NT2/D1 (cell line): ENCODE measurements around the gene OR5D18.

Experiments
- DNase-seq: peaks from one replicate; pipeline ENCODE4 v3.0.0-alpha.2; 2011; ENCODE audit warnings: low read depth, low spot score
- H3K27me3 ChIP-seq: 2 replicates; pipeline ENCODE4 v1.6.0; 2011; ENCODE audit warnings: mild to moderate bottlenecking; ENCODE audit not compliant: insufficient read length, insufficient read depth
- H3K36me3 ChIP-seq: 2 replicates; pipeline ENCODE4 v1.6.1; 2011; ENCODE audit warnings: mild to moderate bottlenecking, low read length, mixed read lengths; ENCODE audit not compliant: insufficient read depth, insufficient read length
- H3K4me1 ChIP-seq: 2 replicates; pipeline ENCODE4 v1.5.1; 2011; ENCODE audit not compliant: insufficient read depth, insufficient read length
- H3K4me3 ChIP-seq: 2 replicates; pipeline ENCODE4 v1.5.1; 2011; ENCODE audit warnings: low read depth; ENCODE audit not compliant: insufficient read length
- H3K9ac ChIP-seq: 2 replicates; pipeline ENCODE4 v1.6.0; 2011; ENCODE audit warnings: low read depth; ENCODE audit not compliant: insufficient read length
- H3K9me3 ChIP-seq: 2 replicates; pipeline ENCODE4 v1.5.1; 2011; ENCODE audit warnings: mild to moderate bottlenecking, low read length; ENCODE audit not compliant: insufficient read depth
- SUZ12 ChIP-seq: IDR thresholded peaks from 2 replicates; pipeline ENCODE4 v1.6.1; 2011; ENCODE audit not compliant: insufficient read length, insufficient read depth; ENCODE audit errors: extremely low read depth
- YY1 ChIP-seq: IDR thresholded peaks from 2 replicates; pipeline ENCODE4 v1.6.1; 2011; ENCODE audit not compliant: insufficient read length, insufficient read depth
- ZNF274 ChIP-seq: IDR thresholded peaks from 2 replicates; pipeline ENCODE4 v1.6.1; 2011; ENCODE audit warnings: mild to moderate bottlenecking, low read depth, low read length

OR5D18 gene

DNA sequence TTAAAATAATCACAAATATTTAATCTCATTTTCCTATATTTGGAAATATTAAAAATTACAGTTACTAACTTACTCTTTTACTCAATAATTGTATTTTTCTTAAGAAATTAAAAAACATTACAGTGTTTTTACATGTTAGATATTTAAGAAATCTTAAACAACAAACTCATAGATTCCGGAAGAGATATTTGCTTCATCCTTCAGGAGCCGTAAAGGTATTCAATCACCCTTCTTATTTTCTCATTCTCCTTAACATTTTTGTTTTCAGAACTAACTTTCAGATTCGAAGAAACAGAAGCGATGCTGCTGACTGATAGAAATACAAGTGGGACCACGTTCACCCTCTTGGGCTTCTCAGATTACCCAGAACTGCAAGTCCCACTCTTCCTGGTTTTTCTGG lies at the start of gene OR5D18:
Gene OR5D18, plus strand, starts transcription at position 301 of the 400 bp plus-strand sequence. Its CDS starts 0 bp downstream, at position 301.
- no peak for TF ChIP-seq ZNF274
- TF ChIP-seq SUZ12, result no peak
- no peak for TF ChIP-seq YY1
- Histone ChIP-seq H3K4me3 (no peak within 1 kb of the TSS), H3K27me3 (no peaks in the 10 kb centered on the region), H3K9me3 (no peaks in the 10 kb centered on the region), H3K9ac (no peak within 1 kb of the TSS), H3K4me1 (no peaks in the 10 kb centered on the region), H3K36me3 (no peaks in the 10 kb centered on the region)
- DNase-seq, result no peak

DNA sequence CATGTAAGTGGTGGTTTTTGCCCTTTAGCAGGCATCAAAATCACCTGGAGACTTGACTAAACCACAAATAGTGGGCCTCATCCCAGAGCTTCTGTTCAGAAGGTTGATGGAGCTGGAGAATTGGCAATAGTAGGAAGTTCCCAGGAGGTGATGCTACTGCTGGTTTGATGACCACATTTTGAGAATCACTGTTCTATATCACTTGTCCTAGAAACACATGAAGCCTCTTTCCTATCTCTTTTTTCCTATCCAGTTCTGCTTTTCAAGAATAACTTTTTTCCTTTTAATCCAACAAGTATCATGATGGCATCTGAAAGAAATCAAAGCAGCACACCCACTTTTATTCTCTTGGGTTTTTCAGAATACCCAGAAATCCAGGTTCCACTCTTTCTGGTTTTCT lies 46.3 kb upstream of the OR5D18 start, which contains the start of gene OR5D13:
Gene OR5D13, plus strand, starts transcription at position 301 of the 400 bp plus-strand sequence. Its CDS starts 0 bp downstream, at position 301.
- Histone ChIP-seq H3K27me3 (no peaks in the 10 kb centered on the region), H3K4me3 (no peak within 1 kb of the TSS), H3K9me3 (no peaks in the 10 kb centered on the region), H3K9ac (no peak within 1 kb of the TSS), H3K4me1 (no peaks in the 10 kb centered on the region), H3K36me3 (no peaks in the 10 kb centered on the region)
- TF ChIP-seq YY1, result no peak
- no peak for TF ChIP-seq SUZ12
- no peak for TF ChIP-seq ZNF274
- DNase-seq, result no peak

DNA sequence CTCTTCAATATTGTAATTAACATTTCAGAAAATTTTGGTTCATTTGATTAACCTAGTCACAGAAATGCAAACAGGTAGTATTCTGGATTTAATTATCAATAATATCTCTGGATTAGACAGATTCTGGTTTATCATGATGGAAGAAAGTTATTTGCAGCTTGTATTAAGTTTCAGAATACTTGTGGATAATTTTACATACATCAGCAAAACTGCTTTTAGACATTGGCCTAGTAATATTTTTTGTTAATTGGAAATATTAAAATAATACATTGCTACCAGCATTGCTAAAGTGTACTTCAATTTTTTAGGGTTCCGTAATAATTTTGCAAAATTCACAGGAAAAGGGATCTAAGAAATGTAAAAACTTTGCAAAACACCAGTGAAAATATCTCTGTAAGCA lies 27.8 kb upstream of the OR5D18 start:
- TF ChIP-seq SUZ12, result no peak
- TF ChIP-seq YY1, result no peak
- no peak for TF ChIP-seq ZNF274
- Histone ChIP-seq H3K4me3 (no peak overlapping the region), H3K9ac (no peak overlapping the region), H3K4me1 (no peaks in the 10 kb centered on the region), H3K9me3 (no peaks in the 10 kb centered on the region), H3K27me3 (no peaks in the 10 kb centered on the region), H3K36me3 (no peaks in the 10 kb centered on the region)
- DNase-seq, result no peak

DNA sequence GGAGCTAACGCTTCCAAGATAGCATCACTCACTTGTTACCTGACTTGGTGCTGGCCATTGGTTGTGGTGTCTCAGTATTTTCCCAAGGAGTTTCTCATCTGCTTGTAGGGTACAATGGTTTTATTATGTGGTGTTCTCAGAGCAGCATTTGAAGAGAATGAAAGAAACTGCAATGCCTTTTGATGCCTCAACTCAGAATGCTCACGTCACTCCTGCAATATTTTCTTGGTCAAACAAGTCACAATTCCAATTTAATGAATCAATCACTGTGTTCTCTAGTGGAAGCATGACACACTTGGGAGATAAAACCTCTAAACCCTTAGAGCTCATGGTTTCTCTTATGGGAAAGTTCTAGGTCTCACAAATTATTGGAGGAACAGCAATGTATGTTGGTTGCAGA lies 26.1 kb upstream of the OR5D18 start:
- no peak for TF ChIP-seq SUZ12
- TF ChIP-seq YY1, result no peak
- TF ChIP-seq ZNF274, result no peak
- Histone ChIP-seq H3K36me3 (no peaks in the 10 kb centered on the region), H3K4me3 (no peak overlapping the region), H3K4me1 (no peaks in the 10 kb centered on the region), H3K27me3 (no peaks in the 10 kb centered on the region), H3K9ac (no peak overlapping the region), H3K9me3 (no peaks in the 10 kb centered on the region)
- DNase-seq, result no peak

DNA sequence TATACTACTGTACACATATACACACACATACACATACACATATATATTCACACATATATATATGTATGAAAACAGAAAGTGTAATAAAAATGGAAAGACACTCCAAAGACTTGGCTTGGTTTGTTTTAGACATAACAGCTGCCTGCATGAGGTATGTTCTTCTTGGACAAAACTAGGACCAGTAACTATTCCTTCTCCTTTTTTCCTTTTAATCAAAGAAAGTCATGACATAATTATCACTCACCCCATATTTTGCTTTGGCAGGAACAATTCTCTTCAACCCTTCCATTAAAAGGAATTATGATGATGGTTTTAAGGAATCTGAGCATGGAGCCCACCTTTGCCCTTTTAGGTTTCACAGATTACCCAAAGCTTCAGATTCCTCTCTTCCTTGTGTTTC lies 24.2 kb upstream of the OR5D18 start, which contains the start of gene OR5D14:
Gene OR5D14, plus strand, starts transcription at position 301 of the 400 bp plus-strand sequence. Its CDS starts 0 bp downstream, at position 301.
- no peaks in the 10 kb centered on the region for H3K4me1 ChIP-seq
- no peak within 1 kb of the TSS for H3K4me3 ChIP-seq
- H3K9me3 ChIP-seq, result no peaks in the 10 kb centered on the region
- TF ChIP-seq SUZ12, result no peak
- TF ChIP-seq ZNF274, result no peak
- TF ChIP-seq YY1, result no peak
- no peaks in the 10 kb centered on the region for H3K36me3 ChIP-seq
- no peaks in the 10 kb centered on the region for H3K27me3 ChIP-seq
- no peak for DNase-seq
- no peak within 1 kb of the TSS for H3K9ac ChIP-seq

DNA sequence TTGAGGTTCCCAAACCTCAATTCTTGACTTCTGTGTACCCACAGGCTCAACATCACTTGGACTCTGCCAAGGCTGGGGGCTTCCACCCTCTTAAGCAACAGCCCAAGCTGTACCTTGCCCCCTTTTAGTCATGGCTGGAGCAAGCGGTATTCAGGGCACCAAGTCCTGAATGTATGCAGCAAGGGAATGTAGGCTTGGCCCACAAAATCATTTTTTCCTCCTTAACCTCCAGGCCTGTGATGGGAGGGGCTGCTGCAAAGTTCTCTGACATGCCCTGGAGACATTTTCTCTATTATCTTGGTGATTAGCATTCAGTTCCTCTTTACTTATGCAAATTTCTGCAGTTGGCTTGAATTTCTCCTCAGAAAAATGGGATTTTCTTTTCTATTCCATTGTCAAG lies 13.2 kb upstream of the OR5D18 start:
- Histone ChIP-seq H3K9me3 (peaks cover 31% of the 10 kb centered on the region; the same call in 1 of the 2 replicates), H3K4me3 (no peak overlapping the region), H3K27me3 (no peaks in the 10 kb centered on the region), H3K36me3 (no peaks in the 10 kb centered on the region), H3K4me1 (no peaks in the 10 kb centered on the region), H3K9ac (no peak overlapping the region)
- TF ChIP-seq ZNF274 (no peak), YY1 (no peak), SUZ12 (no peak)
- DNase-seq, result peak; percentile 8

DNA sequence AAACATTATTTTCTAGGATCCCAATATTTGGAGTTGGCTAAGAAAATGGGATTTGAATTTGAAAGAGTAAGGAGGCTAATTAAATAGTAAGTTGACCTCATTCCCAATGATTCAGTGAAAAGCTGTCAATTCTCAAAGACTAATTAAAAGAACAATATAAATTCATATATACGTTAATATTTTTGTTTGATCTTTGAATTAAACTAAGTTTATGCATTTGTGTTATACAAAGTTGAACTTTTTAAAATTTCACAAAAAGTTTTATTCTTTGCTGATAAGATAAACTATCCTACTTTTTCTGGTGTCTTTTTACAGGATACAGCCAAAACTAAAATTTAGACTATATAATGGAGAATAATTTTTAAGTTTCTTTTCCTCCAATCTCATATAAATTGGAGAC lies 8.4 kb upstream of the OR5D18 start, which contains the start of gene OR5L1:
Gene OR5L1, plus strand, starts transcription at position 301 of the 400 bp plus-strand sequence. CDS start 100 bp downstream, outside the sequence.
- Histone ChIP-seq H3K9me3 (peaks cover 16% of the 10 kb centered on the region; the same call in 1 of the 2 replicates), H3K4me3 (no peak within 1 kb of the TSS), H3K9ac (no peak within 1 kb of the TSS), H3K27me3 (no peaks in the 10 kb centered on the region), H3K36me3 (no peaks in the 10 kb centered on the region), H3K4me1 (no peaks in the 10 kb centered on the region)
- no peak for DNase-seq
- no peak for TF ChIP-seq SUZ12
- TF ChIP-seq YY1, result no peak
- no peak for TF ChIP-seq ZNF274
